Psoas muscle (tissue), 8 donors: ENCODE measurements around the gene INAFM2. TPM values are rescaled to one million over a fixed set of nuclear protein-coding genes. Genes with fewer than 3 reads are reported as not detected.

ENCODE experiments used
- ATAC-seq, 4 donors: fragments of 200-7000 bp; cut with Tn5 transposase; one replicate each; pipeline ENCODE4 v1.9.1; 2020; ENCODE audit warnings: moderate library complexity in 3 of 4, mild to moderate bottlenecking in 2 of 4
- DNase-seq, 2 donors: peaks; one replicate each; pipeline ENCODE4 v3.0.0-alpha.2; 2020
- H3K27ac ChIP-seq: fragments of 200-600 bp; one replicate; pipeline ENCODE4 v1.8.0; 2022
- H3K27me3 ChIP-seq, 3 donors: fragments of 200-600 bp in 1 of 3; one replicate each; pipeline versions ENCODE4 v1.6.1 to v1.8.0; 2013 to 2022; ENCODE audit warnings: low read length in 2 of 3, mild to moderate bottlenecking in 2 of 3, moderate library complexity in 1 of 3; ENCODE audit not compliant: insufficient read depth in 3 of 3
- H3K36me3 ChIP-seq, 2 donors: fragments of 200-600 bp in 1 of 2; one replicate each; pipeline versions ENCODE4 v1.6.1 to v1.8.0; 2013 to 2022; ENCODE audit warnings: low read depth in 1 of 2, mild to moderate bottlenecking in 1 of 2, moderate library complexity in 1 of 2; ENCODE audit not compliant: insufficient read depth in 1 of 2
- H3K4me1 ChIP-seq: fragments of 200-600 bp; one replicate; pipeline ENCODE4 v1.8.0; 2022
- H3K4me3 ChIP-seq: fragments of 200-600 bp; one replicate; pipeline ENCODE4 v1.8.0; 2022; ENCODE audit warnings: mild to moderate bottlenecking
- H3K9me3 ChIP-seq: fragments of 200-600 bp; one replicate; pipeline ENCODE4 v1.8.0; 2022
- WGBS, 3 donors: extraction: QIAGEN DNeasy Blood & Tissue Kit; methylation state at CpG; one replicate each; pipeline versions ENCODE4 v1.1.6 to v1.1.7; 2013; 5-methylcytosine and 5-hydroxymethylcytosine counted together
- intact Hi-C, 2 donors: fragments of 100-400 bp; cut with DNase I; formaldehyde crosslinking; loops; one replicate each; pipeline versions ENCODE4 v1.11.0 to v1.14.2; 2022
- polyA plus RNA-seq, 3 donors: library from polyadenylated mRNA; stranded (reverse); fragments of 200-250 nt; gene quantifications; one replicate each; pipeline ENCODE4 v1.2.3, GENCODE V29; 2013
- total RNA-seq, 4 donors: library from RNA; stranded (reverse); fragmentation: NEBNext Ultra II Directional in 2 of 4; extraction: Animal tissue kit (Norgen Biotek cat#: 25700) in 2 of 4; gene quantifications; one replicate each; pipeline versions ENCODE4 v1.2.1 to v1.2.4, GENCODE V29; 2021 to 2023
- TF ChIP-seq, protein P1 (sequence below): fragments of 200-600 bp; IDR thresholded peaks from one replicate; pipeline ENCODE4 v1.8.0; 2022; ENCODE audit warnings: antibody characterized with exemption
- donor health status: healthy with polysubstance abuse.
- donor health status: DM: no; HTN: no; CAD: no; lungs with moderate emphysema.
- donor health status: Bipolar disorder and iron deficiency.
- donor health status: healthy.
- donor health status: DM: yes; HTN: yes; CAD: no.
- donor health status: DM: no; HTN: no; CAD: no.
- donor health status: DM: no; HTN: no; CAD: no.
- donor health status: DM: yes; HTN: yes; CAD: no.

INAFM2 gene
- total and polyA plus RNA-seq, 7 donors: 5.8 to 32.4 (median 22.3) TPM

DNA sequence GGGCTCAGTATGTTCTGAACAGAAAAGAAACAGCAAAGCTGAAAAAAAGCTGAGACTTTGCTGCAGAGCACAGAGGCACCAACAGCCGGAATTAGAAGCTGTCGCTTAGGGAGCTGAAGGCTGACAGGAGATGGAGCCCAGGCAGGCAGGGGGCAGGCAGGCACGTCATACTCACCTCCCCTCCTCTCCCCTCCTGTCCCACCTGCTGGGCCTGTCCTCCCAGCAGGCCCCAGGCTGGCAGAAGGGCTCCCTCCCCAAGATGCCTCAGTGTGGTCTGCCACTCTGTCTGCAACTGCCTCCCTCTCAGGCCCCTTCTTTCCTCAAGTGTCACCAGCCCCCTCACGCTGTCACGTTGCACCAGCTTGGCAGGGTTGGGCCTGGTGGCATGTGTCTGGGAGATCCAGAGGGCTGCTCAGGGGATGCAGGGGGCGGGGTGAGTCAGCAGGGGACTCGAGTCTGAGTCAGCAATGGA lies 37.4 kb upstream of the INAFM2 start:
- Histone ChIP-seq H3K9me3 (no peaks in the 10 kb centered on the region), H3K36me3 (no peaks in the 10 kb centered on the region), H3K27me3 (peaks cover 0 to 26% (median 25%) of the 10 kb centered on the region in 3 donors), H3K27ac (no peak overlapping the region), H3K4me3 (no peak overlapping the region), H3K4me1 (peaks cover 12% of the 10 kb centered on the region)
- DNase-seq (no peak), ATAC-seq (no peak)
- TF ChIP-seq, protein P1, sequence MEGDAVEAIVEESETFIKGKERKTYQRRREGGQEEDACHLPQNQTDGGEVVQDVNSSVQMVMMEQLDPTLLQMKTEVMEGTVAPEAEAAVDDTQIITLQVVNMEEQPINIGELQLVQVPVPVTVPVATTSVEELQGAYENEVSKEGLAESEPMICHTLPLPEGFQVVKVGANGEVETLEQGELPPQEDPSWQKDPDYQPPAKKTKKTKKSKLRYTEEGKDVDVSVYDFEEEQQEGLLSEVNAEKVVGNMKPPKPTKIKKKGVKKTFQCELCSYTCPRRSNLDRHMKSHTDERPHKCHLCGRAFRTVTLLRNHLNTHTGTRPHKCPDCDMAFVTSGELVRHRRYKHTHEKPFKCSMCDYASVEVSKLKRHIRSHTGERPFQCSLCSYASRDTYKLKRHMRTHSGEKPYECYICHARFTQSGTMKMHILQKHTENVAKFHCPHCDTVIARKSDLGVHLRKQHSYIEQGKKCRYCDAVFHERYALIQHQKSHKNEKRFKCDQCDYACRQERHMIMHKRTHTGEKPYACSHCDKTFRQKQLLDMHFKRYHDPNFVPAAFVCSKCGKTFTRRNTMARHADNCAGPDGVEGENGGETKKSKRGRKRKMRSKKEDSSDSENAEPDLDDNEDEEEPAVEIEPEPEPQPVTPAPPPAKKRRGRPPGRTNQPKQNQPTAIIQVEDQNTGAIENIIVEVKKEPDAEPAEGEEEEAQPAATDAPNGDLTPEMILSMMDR: no peak
- intact Hi-C loops: no loop called here
- 88 to 90% (median 89%) methylated on average over 7 of the region's 7 CpGs for WGBS, 3 donors

DNA sequence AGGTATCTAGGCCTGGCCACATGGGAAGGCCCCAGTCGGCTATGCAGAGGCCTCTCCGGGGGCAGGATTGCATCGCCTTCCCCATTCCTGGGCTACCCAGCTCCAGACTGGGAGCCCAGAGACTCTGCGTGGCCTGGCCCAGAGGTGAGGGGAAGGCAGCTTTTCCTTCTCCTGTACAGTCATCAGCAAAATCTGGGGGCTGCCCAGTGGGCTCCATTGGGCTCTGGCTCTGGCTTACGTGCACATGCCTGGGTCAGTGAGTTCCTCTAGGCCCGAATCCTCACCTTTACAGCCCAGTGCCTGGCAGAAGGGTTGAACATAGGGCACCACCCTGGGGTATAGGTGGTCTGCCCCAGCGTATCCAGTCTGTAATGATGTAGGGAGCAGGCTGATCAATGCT lies 36.7 kb upstream of the INAFM2 start:
- 81 to 96% (median 94%) methylated on average over 6 to 7 of the region's 7 CpGs for WGBS, 3 donors
- no peak for DNase-seq
- H3K27ac ChIP-seq: no peak overlapping the region
- ATAC-seq: no peak
- TF ChIP-seq, protein P1: no peak
- no peaks in the 10 kb centered on the region for H3K36me3 ChIP-seq
- H3K4me1 ChIP-seq: peaks cover 16% of the 10 kb centered on the region
- no peaks in the 10 kb centered on the region for H3K9me3 ChIP-seq
- intact Hi-C loops: no loop called here
- no peak overlapping the region for H3K4me3 ChIP-seq
- peaks cover 0 to 21% (median 18%) of the 10 kb centered on the region in 3 donors for H3K27me3 ChIP-seq

- no peak for ATAC-seq
- TF ChIP-seq, protein P1: no peak
- H3K9me3 ChIP-seq: no peaks in the 10 kb centered on the region
- DNase-seq: no peak
- no peak overlapping the region for H3K27ac ChIP-seq
- WGBS, 3 donors: 80 to 89% (median 83%) methylated on average over 3 of the region's 3 CpGs
- no peaks in the 10 kb centered on the region for H3K36me3 ChIP-seq
- intact Hi-C loops: no loop called here
- H3K4me1 ChIP-seq: peaks cover 12% of the 10 kb centered on the region
- no peak overlapping the region for H3K4me3 ChIP-seq
- H3K27me3 ChIP-seq: peaks cover 0 to 17% (median 10%) of the 10 kb centered on the region in 3 donors
Observed at GRCh38 chr15:40287505-40287904, 36.0 kb upstream of the INAFM2 start.

DNA sequence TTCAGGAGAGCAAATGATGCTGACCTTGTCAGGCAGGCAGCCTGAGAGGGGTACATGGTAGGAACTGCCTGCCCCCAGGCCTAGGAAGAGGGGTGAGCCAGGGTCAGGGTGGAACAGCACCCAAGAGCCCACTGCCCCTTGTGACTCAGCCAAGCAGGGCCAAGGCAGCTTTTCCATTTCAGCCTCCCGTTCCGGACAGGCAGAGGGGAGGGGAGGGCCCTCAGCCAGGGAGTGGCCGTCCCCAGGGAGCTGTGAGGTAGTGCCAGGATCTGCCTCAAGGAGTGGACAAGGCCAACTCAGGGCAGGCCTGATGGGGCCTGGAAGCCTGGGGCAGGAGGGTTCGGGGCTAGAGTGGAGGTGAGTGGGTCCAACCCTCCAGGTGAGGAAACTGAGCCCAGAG lies 35.5 kb upstream of the INAFM2 start:
- ATAC-seq (peak in 1 of 4 donors; percentile 25), DNase-seq (no peak)
- H3K4me3 ChIP-seq: no peak overlapping the region
- no peaks in the 10 kb centered on the region for H3K36me3 ChIP-seq
- no peaks in the 10 kb centered on the region for H3K9me3 ChIP-seq
- intact Hi-C loops: no loop called here
- TF ChIP-seq, protein P1: no peak
- peaks cover 7% of the 10 kb centered on the region for H3K4me1 ChIP-seq
- H3K27ac ChIP-seq: no peak overlapping the region
- H3K27me3 ChIP-seq: peaks cover 0 to 13% (median 6%) of the 10 kb centered on the region in 3 donors
- WGBS, 3 donors: 45 to 67% (median 60%) methylated on average over 4 of the region's 4 CpGs

GRCh38 chr15:40289140-40289775 lies 34.2 kb upstream of the INAFM2 start:
- Histone ChIP-seq H3K4me3 (no peak overlapping the region), H3K36me3 (no peaks in the 10 kb centered on the region), H3K27me3 (peaks cover 0 to 3% (median 0%) of the 10 kb centered on the region in 3 donors), H3K4me1 (peaks cover 7% of the 10 kb centered on the region), H3K9me3 (no peaks in the 10 kb centered on the region), H3K27ac (no peak overlapping the region)
- no peak for DNase-seq
- intact Hi-C loops: no loop called here
- TF ChIP-seq, protein P1: no peak
- 51 to 78% (median 66%) methylated on average over 6 of the region's 6 CpGs for WGBS, 3 donors
- peak; percentile 7 to 67 (median 58) for ATAC-seq
